ENCODE measurements around the gene NAA25. TPM values are rescaled to one million over a fixed set of nuclear protein-coding genes. Genes with fewer than 3 reads are reported as not detected.
"Not testable (repeated sequence)": the region's sequence is repeated elsewhere in the genome, so short reads cannot be mapped to it uniquely, and the experiment has no call there.

The NAA25 gene
- polyA plus RNA-seq, 1 experiment: 17.9 TPM

- DNase-seq (ENCODE audit: low read depth, low spot score): no peak
- TF ChIP-seq CTCF (IDR thresholded peaks at IDR 0.05; ENCODE audit: low read depth, low read length): no peak
- CTCF ChIA-PET: no interaction called here
- Histone ChIP-seq H3K27me3 (ENCODE audit: control insufficient read depth, insufficient read depth, low read length) (no peaks in the 10 kb centered on the region), H3K4me3 (ENCODE audit: low read depth, low read length) (no peak overlapping the region), H3K27ac (ENCODE audit: low read depth, low read length) (no peak overlapping the region), H3K9me3 (ENCODE audit: control insufficient read depth, insufficient read depth, low read length) (no peaks in the 10 kb centered on the region)
- POLR2A ChIA-PET: no interaction called here
Observed at GRCh38 chr12:112063273-112063672, 45.3 kb downstream of the NAA25 start.

- no peak for DNase-seq (ENCODE audit: low read depth, low spot score)
- Histone ChIP-seq H3K27ac (ENCODE audit: low read depth, low read length) (no peak overlapping the region), H3K4me3 (ENCODE audit: low read depth, low read length) (no peak overlapping the region), H3K27me3 (ENCODE audit: control insufficient read depth, insufficient read depth, low read length) (no peaks in the 10 kb centered on the region), H3K9me3 (ENCODE audit: control insufficient read depth, insufficient read depth, low read length) (no peaks in the 10 kb centered on the region)
- POLR2A ChIA-PET: no interaction called here
- CTCF ChIA-PET: no interaction called here
- TF ChIP-seq CTCF (IDR thresholded peaks at IDR 0.05; ENCODE audit: low read depth, low read length): no peak
Observed at GRCh38 chr12:112061137-112061536, 47.4 kb downstream of the NAA25 start.

GRCh38 chr12:112049351-112049750 lies 59.2 kb downstream of the NAA25 start:
- CTCF ChIA-PET: no interaction called here
- H3K27ac ChIP-seq (ENCODE audit: low read depth, low read length): no peak overlapping the region
- TF ChIP-seq CTCF (IDR thresholded peaks at IDR 0.05; ENCODE audit: low read depth, low read length): no peak
- no peak for DNase-seq (ENCODE audit: low read depth, low spot score)
- no peaks in the 10 kb centered on the region; the same call in 1 of the 2 replicates for H3K9me3 ChIP-seq (ENCODE audit: control insufficient read depth, insufficient read depth, low read length)
- POLR2A ChIA-PET: no interaction called here
- H3K27me3 ChIP-seq (ENCODE audit: control insufficient read depth, insufficient read depth, low read length): no peaks in the 10 kb centered on the region
- H3K4me3 ChIP-seq (ENCODE audit: low read depth, low read length): no peak overlapping the region

- Histone ChIP-seq H3K27me3 (ENCODE audit: control insufficient read depth, insufficient read depth, low read length) (no peaks in the 10 kb centered on the region), H3K4me3 (ENCODE audit: low read depth, low read length) (no peak overlapping the region), H3K27ac (ENCODE audit: low read depth, low read length) (no peak overlapping the region), H3K9me3 (ENCODE audit: control insufficient read depth, insufficient read depth, low read length) (no peaks in the 10 kb centered on the region; the same call in 1 of the 2 replicates)
- ChIA-PET CTCF (no interaction called here), POLR2A (no interaction called here)
- no peak for DNase-seq (ENCODE audit: low read depth, low spot score)
- TF ChIP-seq CTCF (IDR thresholded peaks at IDR 0.05; ENCODE audit: low read depth, low read length): no peak
Observed at GRCh38 chr12:112046003-112046402, 62.6 kb downstream of the NAA25 start.

- CTCF ChIA-PET; H3K9me3 ChIP-seq (ENCODE audit: control insufficient read depth, insufficient read depth, low read length); DNase-seq (ENCODE audit: low read depth, low spot score); H3K27ac ChIP-seq (ENCODE audit: low read depth, low read length); H3K4me3 ChIP-seq (ENCODE audit: low read depth, low read length); H3K27me3 ChIP-seq (ENCODE audit: control insufficient read depth, insufficient read depth, low read length); POLR2A ChIA-PET: not testable (repeated sequence)
Observed at GRCh38 chr12:112036614-112037013, 72.0 kb downstream of the NAA25 start.

- ChIA-PET CTCF (no interaction called here), POLR2A (interaction anchor here (0.6 kb wide), 1 partner anchor 15 kb away, joined by 3 read pairs; no protein-coding TSS in a partner anchor)
Observed at GRCh38 chr12:112035219-112035785, 73.3 kb downstream of the NAA25 start.

More at GRCh38 chr12:112035219-112035785, 73.3 kb downstream of the NAA25 start:
- H3K4me3 ChIP-seq (ENCODE audit: low read depth, low read length): no peak overlapping the region
- no peak for TF ChIP-seq CTCF (IDR thresholded peaks at IDR 0.05; ENCODE audit: low read depth, low read length)
- no peaks in the 10 kb centered on the region for H3K9me3 ChIP-seq (ENCODE audit: control insufficient read depth, insufficient read depth, low read length)
- H3K27ac ChIP-seq (ENCODE audit: low read depth, low read length): no peak overlapping the region
- no peak for DNase-seq (ENCODE audit: low read depth, low spot score)
- no peaks in the 10 kb centered on the region for H3K27me3 ChIP-seq (ENCODE audit: control insufficient read depth, insufficient read depth, low read length)
